Keratinocyte (primary cell): Measurements from ENCODE around the gene THG1L. TPM values are rescaled to one million over a fixed set of nuclear protein-coding genes. Genes with fewer than 3 reads are reported as not detected.

Experiments used
- DNase-seq: peaks from one replicate; pipeline ENCODE4 v3.0.0-alpha.2; 2011; ENCODE audit warnings: low read depth, missing footprints, low spot score
- FAIRE-seq: peaks from 2 replicates; lab custom pipeline; 2011; peaks lifted over from hg19 to GRCh38; lab: Jason Lieb, UNC
- H2AFZ ChIP-seq: 2 replicates; pipeline ENCODE4 v1.6.0; 2012; ENCODE audit warnings: low read length, control low read depth, inconsistent platforms; ENCODE audit not compliant: control insufficient read depth
- H3K27ac ChIP-seq: 2 replicates; pipeline ENCODE4 v1.5.1; 2011; ENCODE audit warnings: low read length; ENCODE audit not compliant: control insufficient read depth, insufficient read depth
- H3K27me3 ChIP-seq: 3 replicates; pipeline ENCODE4 v1.6.0; 2011; ENCODE audit warnings: low read length; ENCODE audit not compliant: control insufficient read depth, insufficient read depth; ENCODE audit errors: extremely low read depth
- H3K36me3 ChIP-seq, 2 experiments: 2 replicates in 1 of 2; 3 replicates in 1 of 2; pipeline ENCODE4 v1.5.1; 2011; ENCODE audit warnings: low read length in 2 of 2, mild to moderate bottlenecking in 1 of 2; ENCODE audit not compliant: control insufficient read depth in 2 of 2, insufficient read depth in 2 of 2; ENCODE audit errors: extremely low read depth in 1 of 2
- H3K4me1 ChIP-seq: 3 replicates; pipeline ENCODE4 v1.5.1; 2011; ENCODE audit warnings: low read length; ENCODE audit not compliant: control insufficient read depth, insufficient read depth; ENCODE audit errors: extremely low read depth
- H3K4me2 ChIP-seq: 3 replicates; pipeline ENCODE4 v1.6.0; 2011; ENCODE audit warnings: low read depth, low read length; ENCODE audit not compliant: control insufficient read depth, insufficient read depth; ENCODE audit errors: extremely low read depth
- H3K4me3 ChIP-seq, 3 experiments: fragments of 200-600 bp in 1 of 3; sonication (generic) in 1 of 3; 2 replicates in 2 of 3; 3 replicates in 1 of 3; pipeline ENCODE4 v1.5.1; 2011 to 2016; ENCODE audit warnings: low read length in 3 of 3, mild to moderate bottlenecking in 3 of 3, control low read depth in 2 of 3, inconsistent platforms in 1 of 3, low read depth in 1 of 3, mixed read lengths in 1 of 3, mixed run types in 1 of 3, moderate library complexity in 1 of 3; ENCODE audit not compliant: control insufficient read depth in 2 of 3, insufficient read depth in 2 of 3; ENCODE audit errors: extremely low read depth in 1 of 3
- H3K79me2 ChIP-seq: 2 replicates; pipeline ENCODE4 v1.6.0; 2012; ENCODE audit warnings: low read length; ENCODE audit not compliant: control insufficient read depth, insufficient read depth
- H3K9ac ChIP-seq: 3 replicates; pipeline ENCODE4 v1.6.0; 2011; ENCODE audit warnings: low read length; ENCODE audit not compliant: control insufficient read depth, insufficient read depth; ENCODE audit errors: extremely low read depth
- H3K9me1 ChIP-seq: 3 replicates; pipeline ENCODE4 v1.6.0; 2011; ENCODE audit warnings: low read length; ENCODE audit not compliant: control insufficient read depth, insufficient read depth; ENCODE audit errors: extremely low read depth
- H3K9me3 ChIP-seq: 2 replicates; pipeline ENCODE4 v1.5.1; 2012; ENCODE audit warnings: low read depth, low read length; ENCODE audit not compliant: control insufficient read depth
- H4K20me1 ChIP-seq: 3 replicates; pipeline ENCODE4 v1.6.0; 2011; ENCODE audit warnings: low read length; ENCODE audit not compliant: control insufficient read depth, insufficient read depth; ENCODE audit errors: extremely low read depth
- CTCF ChIP-seq, 3 experiments: IDR thresholded peaks in 1 of 3; conservative IDR thresholded peaks in 1 of 3; optimal IDR thresholded peaks in 1 of 3; 2 replicates in 2 of 3; 3 replicates in 1 of 3; pipeline versions ENCODE3 to v1.5.1; 2011; ENCODE audit warnings: low read length in 3 of 3, mild to moderate bottlenecking in 3 of 3, moderate library complexity in 2 of 3, control low read depth in 1 of 3, inconsistent platforms in 1 of 3; ENCODE audit not compliant: insufficient read depth in 2 of 3; ENCODE audit errors: extremely low read depth in 1 of 3
- EZH2 ChIP-seq: IDR thresholded peaks from one replicate; pipeline ENCODE4 v1.6.1; 2012; ENCODE audit warnings: inconsistent platforms, mild to moderate bottlenecking, low read length, moderate library complexity
- dilution Hi-C: fragments of 300-500 bp; cut with MboI; formaldehyde crosslinking; loops from one replicate; pipeline ENCODE4 v1.7.0; 2020; ENCODE audit warnings: low sequenced_read_pairs; ENCODE audit not compliant: extremely low pct_ligation_motif_present
- polyA plus RNA-seq, 5 experiments: library from polyadenylated mRNA; depleted of rRNA in 3 of 5; stranded (reverse) in 3 of 5; stranded (forward) in 1 of 5; unstranded in 1 of 5; fragments of >200 nt; gene quantifications; 1 replicate in 1 of 5; 2 replicates in 3 of 5; 3 replicates in 1 of 5; pipeline versions ENCODE4 v1.2.1 to v1.2.3, GENCODE V29; 2011 to 2012; ENCODE audit warnings: missing spikeins in 2 of 5, low read depth in 1 of 5, low replicate concordance in 1 of 5

Gene THG1L
- polyA plus RNA-seq, 1 donor (not counting 4 experiments of a cell fraction or from before 2014, with no cell fraction given) = 23.4 TPM

GRCh38 chr5:157732130-157732514 lies 902 bp downstream of the THG1L start:
- H3K9me1 ChIP-seq = no peaks in the 10 kb centered on the region
- peaks cover 4% of the 10 kb centered on the region for H3K4me1 ChIP-seq
- no peaks in the 10 kb centered on the region for H3K9me3 ChIP-seq
- no peaks in the 10 kb centered on the region for H3K27me3 ChIP-seq
- peak overlapping the region in 1 of 3 experiments; percentile 93 for H3K4me3 ChIP-seq
- H3K9ac ChIP-seq = no peak overlapping the region
- peak overlapping the region; percentile 59 for H3K4me2 ChIP-seq
- TF ChIP-seq CTCF (optimal IDR thresholded peaks at IDR 0.05 in 1 of 3, IDR thresholded peaks at IDR 0.05 in 1 of 3, conservative IDR thresholded peaks at IDR 0.05 in 1 of 3; ENCODE audit: extremely low read depth in 1 of 3, insufficient read depth in 2 of 3, low read length in 3 of 3) (no peak), EZH2 (no peak)
- peaks cover 2% of the 10 kb centered on the region for H3K79me2 ChIP-seq
- DNase-seq (no peak), FAIRE-seq (no peak)
- peaks cover 3 to 8% of the 10 kb centered on the region in 2 experiments for H3K36me3 ChIP-seq
- no peaks in the 10 kb centered on the region for H4K20me1 ChIP-seq
- H2AFZ ChIP-seq = no peak overlapping the region
- dilution Hi-C loops = no loop called here
- peak overlapping the region; percentile 29 for H3K27ac ChIP-seq

GRCh38 chr5:157732596-157733262 lies 1.5 kb downstream of the THG1L start:
- Histone ChIP-seq H4K20me1 (no peaks in the 10 kb centered on the region), H3K79me2 (peaks cover 2% of the 10 kb centered on the region), H3K9me1 (no peaks in the 10 kb centered on the region), H3K4me2 (no peak overlapping the region), H3K4me1 (peaks cover 4% of the 10 kb centered on the region), H3K4me3 (no peak overlapping the region), H2AFZ (no peak overlapping the region), H3K27ac (no peak overlapping the region), H3K9me3 (no peaks in the 10 kb centered on the region), H3K9ac (no peak overlapping the region), H3K27me3 (no peaks in the 10 kb centered on the region), H3K36me3 (peaks cover 3 to 8% of the 10 kb centered on the region in 2 experiments)
- FAIRE-seq (no peak), DNase-seq (no peak)
- TF ChIP-seq EZH2 = no peak
- no peak for TF ChIP-seq CTCF (optimal IDR thresholded peaks at IDR 0.05 in 1 of 3, IDR thresholded peaks at IDR 0.05 in 1 of 3, conservative IDR thresholded peaks at IDR 0.05 in 1 of 3; ENCODE audit: extremely low read depth in 1 of 3, insufficient read depth in 2 of 3, low read length in 3 of 3)
- dilution Hi-C loops = no loop called here
